HepG2 (cell line): ENCODE data around the gene AMIGO2. TPM values are rescaled to one million over a fixed set of nuclear protein-coding genes. Genes with fewer than 3 reads are reported as not detected.
A peak's percentile ranks its signal among the peaks of the same experiment; 100 is the strongest.

Source experiments
- ATAC-seq: fragments of 200-7000 bp; cut with Tn5 transposase; 3 replicates; pipeline ENCODE4 v1.9.1; 2020; ENCODE audit warnings: mild to moderate bottlenecking, moderate library complexity
- BruUV-seq: library from RNA; stranded (reverse); fragments of 400-500 nt; replicated peaks from 2 replicates; lab custom pipeline; 2021; lab: Mats Ljungman, UMichigan
- CTCF ChIA-PET: fragments of 300-600 bp; formaldehyde crosslinking; extraction: SDS; loops from one replicate; lab custom pipeline; 2021; ENCODE audit warnings: low total read pairs, inconsistent platforms, low intra/inter-chr PET ratio; lab: Yijun Ruan, JAX
- POLR2A ChIA-PET: fragments of 350-600 bp; sonication (Branson Sonifier 250); formaldehyde crosslinking; loops from one replicate; lab custom pipeline; 2020; ENCODE audit warnings: antibody characterized with exemption, inconsistent platforms; lab: Yijun Ruan, JAX
- DNase-seq: peaks from one replicate; pipeline ENCODE4 v3.0.0-alpha.2; 2015; ENCODE audit warnings: low spot score
- FAIRE-seq: peaks from 3 replicates; lab custom pipeline; 2011; peaks lifted over from hg19 to GRCh38; lab: Jason Lieb, UNC
- H2AFZ ChIP-seq: one replicate; pipeline ENCODE4 v1.6.1; 2011; ENCODE audit warnings: low read length, inconsistent platforms
- H3K27ac ChIP-seq: fragments of 300-600 bp; 3 replicates; pipeline ENCODE4 v1.8.0; 2011; ENCODE audit warnings: mixed run types, mild to moderate bottlenecking, mixed read lengths, low read length, inconsistent platforms; ENCODE audit not compliant: insufficient read depth; ENCODE audit errors: extremely low read length
- H3K27me3 ChIP-seq, 2 experiments: fragments of 200-600 bp in 1 of 2; 2 replicates in 1 of 2; 3 replicates in 1 of 2; pipeline versions ENCODE4 v1.6.0 to v1.8.0; 2011; ENCODE audit warnings: low read length in 2 of 2, mild to moderate bottlenecking in 2 of 2, moderate library complexity in 2 of 2, inconsistent platforms in 1 of 2; ENCODE audit not compliant: insufficient read depth in 2 of 2, control insufficient read depth in 1 of 2
- H3K36me3 ChIP-seq, 2 experiments: fragments of 200-600 bp in 1 of 2; replicated peaks in 1 of 2; 2 replicates in 1 of 2; 3 replicates in 1 of 2; pipeline versions ENCODE4 v1.5.1 to v1.8.0; 2011; ENCODE audit warnings: low read length in 2 of 2, inconsistent platforms in 1 of 2; ENCODE audit not compliant: insufficient read depth in 2 of 2, control insufficient read depth in 1 of 2
- H3K4me1 ChIP-seq: 2 replicates; pipeline ENCODE4 v1.5.1; 2012; ENCODE audit warnings: low read length, inconsistent platforms; ENCODE audit not compliant: insufficient read depth
- H3K4me2 ChIP-seq: 2 replicates; pipeline ENCODE4 v1.6.0; 2011; ENCODE audit warnings: low read depth, low read length, inconsistent platforms
- H3K4me3 ChIP-seq, 3 experiments: fragments of 200-600 bp in 1 of 3; sonication (generic), shearing (Covaris generic) in 1 of 3; replicated peaks in 1 of 3; 2 replicates each; pipeline ENCODE4 v1.5.1; 2011 to 2016; ENCODE audit warnings: low read length in 3 of 3, inconsistent platforms in 2 of 3, low read depth in 2 of 3, mild to moderate bottlenecking in 2 of 3, control low read depth in 1 of 3, mixed read lengths in 1 of 3; ENCODE audit not compliant: insufficient read depth in 1 of 3
- H3K79me2 ChIP-seq: one replicate; pipeline ENCODE4 v1.6.1; 2011; ENCODE audit warnings: low read length, inconsistent platforms; ENCODE audit not compliant: insufficient read depth
- H3K9ac ChIP-seq: 2 replicates; pipeline ENCODE4 v1.6.0; 2011; ENCODE audit warnings: mild to moderate bottlenecking, low read depth, low read length, inconsistent platforms; ENCODE audit not compliant: insufficient read depth
- H3K9me3 ChIP-seq: 2 replicates; pipeline ENCODE4 v1.5.1; 2012; ENCODE audit warnings: mild to moderate bottlenecking, low read length
- H4K20me1 ChIP-seq: 2 replicates; pipeline ENCODE4 v1.6.0; 2011; ENCODE audit warnings: inconsistent platforms, mild to moderate bottlenecking, low read length, moderate library complexity; ENCODE audit not compliant: insufficient read depth
- LCORL ChIP-seq, 2 experiments: fragments of 450-650 bp in 1 of 2; sonication (generic) in 1 of 2; formaldehyde crosslinking in 1 of 2; IDR thresholded peaks; 2 replicates each; pipeline versions ENCODE4 v1.5.0 to v1.6.1; 2017 to 2020; ENCODE audit warnings: antibody characterized with exemption in 1 of 2, missing genetic modification reagents in 1 of 2
- RNF219 ChIP-seq: sonication (generic); formaldehyde crosslinking; IDR thresholded peaks from 2 replicates; pipeline ENCODE4 v1.5.0; 2020; ENCODE audit warnings: mild to moderate bottlenecking, missing genetic modification reagents
- SPEN ChIP-seq: sonication (generic); formaldehyde crosslinking; IDR thresholded peaks from 2 replicates; pipeline ENCODE4 v1.5.1; 2020; ENCODE audit warnings: low read depth, mild to moderate bottlenecking, missing genetic modification reagents
- ZNF207 ChIP-seq: fragments of 450-650 bp; IDR thresholded peaks from 2 replicates; pipeline ENCODE4 v1.6.1; 2016; ENCODE audit warnings: antibody characterized with exemption, borderline replicate concordance
- WGBS: methylation state at CpG from one replicate; pipeline ENCODE4 v1.1.6; 2017; ENCODE audit warnings: low lambda C conversion rate; 5-methylcytosine and 5-hydroxymethylcytosine counted together
- in situ Hi-C: cut with HindIII; loops from 2 replicates; pipeline ENCODE4 v1.10.0; 2017; ENCODE audit warnings: low pct_unique_long_range_greater_than_20kb; ENCODE audit not compliant: extremely low pct_ligation_motif_present
- intact Hi-C: fragments of 100-400 bp; cut with micrococcal nuclease; formaldehyde crosslinking; loops from one replicate; pipeline ENCODE4 v1.10.0; 2022; ENCODE audit not compliant: unreplicated experiment
- polyA plus RNA-seq, 8 experiments: library from polyadenylated mRNA; depleted of rRNA in 3 of 8; stranded (reverse) in 7 of 8; unstranded in 1 of 8; fragments of >200 nt; fragmentation: Illumina TruSeq in 4 of 8; extraction: Trizol in 4 of 8; gene quantifications; 2 replicates each; pipeline versions ENCODE4 v1.2.1 to v1.2.3, GENCODE V29; 2011 to 2016; ENCODE audit warnings: low read depth in 4 of 8, missing spikeins in 1 of 8, mixed read lengths in 1 of 8; ENCODE audit not compliant: insufficient read depth in 1 of 8
- total RNA-seq, 5 experiments: library from RNA; depleted of rRNA; stranded (reverse); fragments of >200 nt; fragmentation: Illumina TruSeq; extraction: Trizol; gene quantifications; 2 replicates each; pipeline ENCODE4 v1.2.3, GENCODE V29; 2016; ENCODE audit warnings: low read depth in 1 of 5
- TF ChIP-seq, protein P1 (sequence below): sonication (generic); formaldehyde crosslinking; IDR thresholded peaks from 2 replicates; pipeline ENCODE4 v1.5.1; 2020; ENCODE audit warnings: mild to moderate bottlenecking, missing genetic modification reagents, moderate library complexity

Gene AMIGO2
- total and polyA plus RNA-seq, 2 of the 13 experiments (the other 11 are each of a cell fraction or from before 2014, with no cell fraction given) = not detected

GRCh38 chr12:47080725-47081502 lies 1.2 kb upstream of the AMIGO2 start (continued):
- TF ChIP-seq RNF219 (CRISPR knock-in tag) (no peak), ZNF207 (no peak), LCORL (IDR thresholded peaks at IDR 0.05) (no peak), LCORL (CRISPR knock-in tag; IDR thresholded peaks at IDR 0.05) (no peak)

GRCh38 chr12:47079981-47080724 lies 394 bp upstream of the AMIGO2 start:
- H3K9ac ChIP-seq = no peak overlapping the region
- POLR2A ChIA-PET = no interaction called here
- no peaks in the 10 kb centered on the region for H3K79me2 ChIP-seq

More at GRCh38 chr12:47079981-47080724, 394 bp upstream of the AMIGO2 start:
- TF ChIP-seq SPEN = no peak
- TF ChIP-seq, protein P1, sequence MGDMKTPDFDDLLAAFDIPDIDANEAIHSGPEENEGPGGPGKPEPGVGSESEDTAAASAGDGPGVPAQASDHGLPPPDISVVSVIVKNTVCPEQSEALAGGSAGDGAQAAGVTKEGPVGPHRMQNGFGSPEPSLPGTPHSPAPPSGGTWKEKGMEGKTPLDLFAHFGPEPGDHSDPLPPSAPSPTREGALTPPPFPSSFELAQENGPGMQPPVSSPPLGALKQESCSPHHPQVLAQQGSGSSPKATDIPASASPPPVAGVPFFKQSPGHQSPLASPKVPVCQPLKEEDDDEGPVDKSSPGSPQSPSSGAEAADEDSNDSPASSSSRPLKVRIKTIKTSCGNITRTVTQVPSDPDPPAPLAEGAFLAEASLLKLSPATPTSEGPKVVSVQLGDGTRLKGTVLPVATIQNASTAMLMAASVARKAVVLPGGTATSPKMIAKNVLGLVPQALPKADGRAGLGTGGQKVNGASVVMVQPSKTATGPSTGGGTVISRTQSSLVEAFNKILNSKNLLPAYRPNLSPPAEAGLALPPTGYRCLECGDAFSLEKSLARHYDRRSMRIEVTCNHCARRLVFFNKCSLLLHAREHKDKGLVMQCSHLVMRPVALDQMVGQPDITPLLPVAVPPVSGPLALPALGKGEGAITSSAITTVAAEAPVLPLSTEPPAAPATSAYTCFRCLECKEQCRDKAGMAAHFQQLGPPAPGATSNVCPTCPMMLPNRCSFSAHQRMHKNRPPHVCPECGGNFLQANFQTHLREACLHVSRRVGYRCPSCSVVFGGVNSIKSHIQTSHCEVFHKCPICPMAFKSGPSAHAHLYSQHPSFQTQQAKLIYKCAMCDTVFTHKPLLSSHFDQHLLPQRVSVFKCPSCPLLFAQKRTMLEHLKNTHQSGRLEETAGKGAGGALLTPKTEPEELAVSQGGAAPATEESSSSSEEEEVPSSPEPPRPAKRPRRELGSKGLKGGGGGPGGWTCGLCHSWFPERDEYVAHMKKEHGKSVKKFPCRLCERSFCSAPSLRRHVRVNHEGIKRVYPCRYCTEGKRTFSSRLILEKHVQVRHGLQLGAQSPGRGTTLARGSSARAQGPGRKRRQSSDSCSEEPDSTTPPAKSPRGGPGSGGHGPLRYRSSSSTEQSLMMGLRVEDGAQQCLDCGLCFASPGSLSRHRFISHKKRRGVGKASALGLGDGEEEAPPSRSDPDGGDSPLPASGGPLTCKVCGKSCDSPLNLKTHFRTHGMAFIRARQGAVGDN (CRISPR knock-in tag) = 0 out of 2 replicates have a peak, but pooled peaks have one; percentile 2
- TF ChIP-seq, all 625 proteins: peak for 1
- 0 out of 2 replicates have a peak overlapping the region, but pooled peaks have one; percentile 66 for H3K4me2 ChIP-seq
- H2AFZ ChIP-seq = no peak overlapping the region
- no peak for ATAC-seq
- intact Hi-C loops = no loop called here
- in situ Hi-C loops = no loop called here
- peaks cover 4 to 29% of the 10 kb centered on the region in 2 experiments for H3K27me3 ChIP-seq
- H3K27ac ChIP-seq = no peak overlapping the region
- no peak for DNase-seq
- BruUV-seq = no TSS peak
- H3K4me3 ChIP-seq = no peak overlapping the region
- peaks cover 15% of the 10 kb centered on the region for H3K4me1 ChIP-seq
- 83% methylated on average over 27 of the region's 49 CpGs for WGBS
- H4K20me1 ChIP-seq = no peaks in the 10 kb centered on the region
- H3K36me3 ChIP-seq = no peaks in the 10 kb centered on the region
- H3K9me3 ChIP-seq = no peaks in the 10 kb centered on the region
- no peak for FAIRE-seq
- CTCF ChIA-PET = no interaction called here
